K562 (cell line): ENCODE measurements around the gene ZBTB9. TPM values are rescaled to one million over a fixed set of nuclear protein-coding genes. Genes with fewer than 3 reads are reported as not detected.

Experiments
- BRF1 ChIP-seq: IDR thresholded peaks from 3 replicates; pipeline ENCODE4 v1.6.1; 2011; ENCODE audit warnings: borderline replicate concordance, mild to moderate bottlenecking; ENCODE audit not compliant: insufficient read length; ENCODE audit errors: extremely low read depth
- ELF4 ChIP-seq: fragments of 450-650 bp; formaldehyde crosslinking; IDR thresholded peaks from 2 replicates; pipeline ENCODE4 v1.4.0; 2022; ENCODE audit warnings: missing genetic modification characterization
- GABPB2 ChIP-seq: fragments of 250-450 bp; sonication (Bioruptor Pico); conservative IDR thresholded peaks from 2 replicates; pipeline ENCODE4 v1.5.1; 2021; ENCODE audit warnings: mild to moderate bottlenecking
- OTX1 ChIP-seq: fragments of 450-650 bp; formaldehyde crosslinking; IDR thresholded peaks from 2 replicates; pipeline ENCODE4 v1.4.0; 2022; ENCODE audit warnings: mild to moderate bottlenecking
- SREBF1 ChIP-seq: fragments of 150-350 bp; IDR thresholded peaks from 2 replicates; pipeline ENCODE4 v1.6.1; 2014; ENCODE audit warnings: antibody characterized with exemption, low read depth, low read length, borderline replicate concordance
- SRSF3 ChIP-seq: fragments of 200-400 bp; formaldehyde crosslinking; IDR thresholded peaks from 2 replicates; pipeline ENCODE4 v1.6.1; 2016; ENCODE audit warnings: mild to moderate bottlenecking, low read length, moderate library complexity; ENCODE audit not compliant: insufficient read depth
- TAF9B ChIP-seq: fragments of 450-650 bp; IDR thresholded peaks from 2 replicates; pipeline ENCODE4 v1.6.1; 2018; ENCODE audit warnings: mild to moderate bottlenecking; ENCODE audit not compliant: partially characterized antibody
- YY1 ChIP-seq, 3 experiments: IDR thresholded peaks; 2 replicates each; pipeline ENCODE4 v1.6.1; 2011; ENCODE audit warnings: low read length in 2 of 3, mild to moderate bottlenecking in 2 of 3, moderate library complexity in 2 of 3, borderline replicate concordance in 1 of 3, control low read depth in 1 of 3, low read depth in 1 of 3; ENCODE audit not compliant: insufficient read depth in 3 of 3, insufficient replicate concordance in 2 of 3, control insufficient read depth in 1 of 3, insufficient read length in 1 of 3; ENCODE audit errors: extremely low read depth in 1 of 3
- polyA plus RNA-seq, 8 experiments: library from polyadenylated mRNA; depleted of rRNA in 4 of 8; stranded (reverse) in 5 of 8; unstranded in 3 of 8; fragments of >200 nt; fragmentation: Nextera tagmentation in 2 of 8; fragmentation: Illumina TruSeq in 1 of 8; extraction: Ambion mirVana in 2 of 8; extraction: Trizol in 1 of 8; gene quantifications; 2 replicates each; pipeline versions ENCODE4 v1.2.1 to v1.2.3, GENCODE V29; 2011 to 2014; ENCODE audit warnings: inconsistent platforms in 1 of 8, missing spikeins in 1 of 8
- total RNA-seq, 7 experiments: library from RNA; depleted of rRNA in 6 of 7; stranded (reverse); fragments of >200 nt in 6 of 7; fragmentation: Illumina TruSeq in 2 of 7; extraction: Trizol in 2 of 7; gene quantifications; 2 replicates each; pipeline versions ENCODE4 v1.2.1 to v1.2.3, GENCODE V29; 2011 to 2021; ENCODE audit warnings: low replicate concordance in 1 of 7
- TF ChIP-seq, protein P1 (sequence below): fragments of 450-650 bp; IDR thresholded peaks from 2 replicates; pipeline ENCODE4 v1.6.1; 2016; ENCODE audit warnings: mild to moderate bottlenecking, moderate library complexity
- TF ChIP-seq, protein P2 (sequence below): fragments of 450-650 bp; formaldehyde crosslinking; conservative IDR thresholded peaks from 2 replicates; pipeline ENCODE4 v1.4.0; 2022; ENCODE audit warnings: mild to moderate bottlenecking, missing genetic modification characterization
- TF ChIP-seq, protein P3 (sequence below): sonication (generic); formaldehyde crosslinking; IDR thresholded peaks from 2 replicates; pipeline ENCODE4 v1.8.0; 2022; ENCODE audit warnings: missing genetic modification reagents, mild to moderate bottlenecking, borderline replicate concordance

ZBTB9 gene
- total and polyA plus RNA-seq, 9 of the 15 experiments (the other 6 are each of a cell fraction or from before 2014, with no cell fraction given): 1.9 to 19.5 (median 10.4) TPM

DNA sequence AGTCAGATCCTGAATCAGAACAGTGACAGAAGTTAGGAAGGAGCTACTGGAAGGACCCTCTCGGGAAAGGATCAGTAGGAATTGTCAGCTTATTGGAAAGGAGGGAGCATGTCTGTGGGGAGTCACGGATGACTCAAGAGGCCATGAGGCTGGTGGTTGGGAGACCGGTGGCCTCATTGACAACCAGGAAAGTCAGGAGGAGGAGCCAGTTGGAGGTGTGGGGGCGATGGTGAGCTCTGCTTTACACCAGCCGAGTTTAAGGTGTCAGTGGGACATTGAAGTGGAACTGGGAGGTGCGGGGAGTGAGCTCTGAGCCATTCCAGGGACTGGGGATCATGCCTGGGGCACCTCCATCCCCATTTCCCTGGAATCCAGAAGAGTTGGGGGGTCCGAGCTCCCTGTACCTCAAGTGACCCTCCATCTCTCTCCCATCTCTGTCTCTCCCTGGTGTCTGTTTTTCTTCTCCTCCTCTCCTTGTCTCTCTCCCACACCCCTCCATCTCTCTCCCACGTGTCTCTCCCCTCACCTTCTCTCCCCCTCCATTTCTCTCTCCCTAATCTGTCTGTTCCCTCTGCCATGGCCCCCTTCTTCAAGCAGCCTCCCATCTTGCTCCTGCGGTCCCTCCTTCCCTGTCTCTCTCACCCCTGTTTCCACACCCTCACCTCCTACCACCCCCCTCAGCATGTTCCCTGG, 14.3 kb upstream of the ZBTB9 start (continued):
- TF ChIP-seq, protein P1, sequence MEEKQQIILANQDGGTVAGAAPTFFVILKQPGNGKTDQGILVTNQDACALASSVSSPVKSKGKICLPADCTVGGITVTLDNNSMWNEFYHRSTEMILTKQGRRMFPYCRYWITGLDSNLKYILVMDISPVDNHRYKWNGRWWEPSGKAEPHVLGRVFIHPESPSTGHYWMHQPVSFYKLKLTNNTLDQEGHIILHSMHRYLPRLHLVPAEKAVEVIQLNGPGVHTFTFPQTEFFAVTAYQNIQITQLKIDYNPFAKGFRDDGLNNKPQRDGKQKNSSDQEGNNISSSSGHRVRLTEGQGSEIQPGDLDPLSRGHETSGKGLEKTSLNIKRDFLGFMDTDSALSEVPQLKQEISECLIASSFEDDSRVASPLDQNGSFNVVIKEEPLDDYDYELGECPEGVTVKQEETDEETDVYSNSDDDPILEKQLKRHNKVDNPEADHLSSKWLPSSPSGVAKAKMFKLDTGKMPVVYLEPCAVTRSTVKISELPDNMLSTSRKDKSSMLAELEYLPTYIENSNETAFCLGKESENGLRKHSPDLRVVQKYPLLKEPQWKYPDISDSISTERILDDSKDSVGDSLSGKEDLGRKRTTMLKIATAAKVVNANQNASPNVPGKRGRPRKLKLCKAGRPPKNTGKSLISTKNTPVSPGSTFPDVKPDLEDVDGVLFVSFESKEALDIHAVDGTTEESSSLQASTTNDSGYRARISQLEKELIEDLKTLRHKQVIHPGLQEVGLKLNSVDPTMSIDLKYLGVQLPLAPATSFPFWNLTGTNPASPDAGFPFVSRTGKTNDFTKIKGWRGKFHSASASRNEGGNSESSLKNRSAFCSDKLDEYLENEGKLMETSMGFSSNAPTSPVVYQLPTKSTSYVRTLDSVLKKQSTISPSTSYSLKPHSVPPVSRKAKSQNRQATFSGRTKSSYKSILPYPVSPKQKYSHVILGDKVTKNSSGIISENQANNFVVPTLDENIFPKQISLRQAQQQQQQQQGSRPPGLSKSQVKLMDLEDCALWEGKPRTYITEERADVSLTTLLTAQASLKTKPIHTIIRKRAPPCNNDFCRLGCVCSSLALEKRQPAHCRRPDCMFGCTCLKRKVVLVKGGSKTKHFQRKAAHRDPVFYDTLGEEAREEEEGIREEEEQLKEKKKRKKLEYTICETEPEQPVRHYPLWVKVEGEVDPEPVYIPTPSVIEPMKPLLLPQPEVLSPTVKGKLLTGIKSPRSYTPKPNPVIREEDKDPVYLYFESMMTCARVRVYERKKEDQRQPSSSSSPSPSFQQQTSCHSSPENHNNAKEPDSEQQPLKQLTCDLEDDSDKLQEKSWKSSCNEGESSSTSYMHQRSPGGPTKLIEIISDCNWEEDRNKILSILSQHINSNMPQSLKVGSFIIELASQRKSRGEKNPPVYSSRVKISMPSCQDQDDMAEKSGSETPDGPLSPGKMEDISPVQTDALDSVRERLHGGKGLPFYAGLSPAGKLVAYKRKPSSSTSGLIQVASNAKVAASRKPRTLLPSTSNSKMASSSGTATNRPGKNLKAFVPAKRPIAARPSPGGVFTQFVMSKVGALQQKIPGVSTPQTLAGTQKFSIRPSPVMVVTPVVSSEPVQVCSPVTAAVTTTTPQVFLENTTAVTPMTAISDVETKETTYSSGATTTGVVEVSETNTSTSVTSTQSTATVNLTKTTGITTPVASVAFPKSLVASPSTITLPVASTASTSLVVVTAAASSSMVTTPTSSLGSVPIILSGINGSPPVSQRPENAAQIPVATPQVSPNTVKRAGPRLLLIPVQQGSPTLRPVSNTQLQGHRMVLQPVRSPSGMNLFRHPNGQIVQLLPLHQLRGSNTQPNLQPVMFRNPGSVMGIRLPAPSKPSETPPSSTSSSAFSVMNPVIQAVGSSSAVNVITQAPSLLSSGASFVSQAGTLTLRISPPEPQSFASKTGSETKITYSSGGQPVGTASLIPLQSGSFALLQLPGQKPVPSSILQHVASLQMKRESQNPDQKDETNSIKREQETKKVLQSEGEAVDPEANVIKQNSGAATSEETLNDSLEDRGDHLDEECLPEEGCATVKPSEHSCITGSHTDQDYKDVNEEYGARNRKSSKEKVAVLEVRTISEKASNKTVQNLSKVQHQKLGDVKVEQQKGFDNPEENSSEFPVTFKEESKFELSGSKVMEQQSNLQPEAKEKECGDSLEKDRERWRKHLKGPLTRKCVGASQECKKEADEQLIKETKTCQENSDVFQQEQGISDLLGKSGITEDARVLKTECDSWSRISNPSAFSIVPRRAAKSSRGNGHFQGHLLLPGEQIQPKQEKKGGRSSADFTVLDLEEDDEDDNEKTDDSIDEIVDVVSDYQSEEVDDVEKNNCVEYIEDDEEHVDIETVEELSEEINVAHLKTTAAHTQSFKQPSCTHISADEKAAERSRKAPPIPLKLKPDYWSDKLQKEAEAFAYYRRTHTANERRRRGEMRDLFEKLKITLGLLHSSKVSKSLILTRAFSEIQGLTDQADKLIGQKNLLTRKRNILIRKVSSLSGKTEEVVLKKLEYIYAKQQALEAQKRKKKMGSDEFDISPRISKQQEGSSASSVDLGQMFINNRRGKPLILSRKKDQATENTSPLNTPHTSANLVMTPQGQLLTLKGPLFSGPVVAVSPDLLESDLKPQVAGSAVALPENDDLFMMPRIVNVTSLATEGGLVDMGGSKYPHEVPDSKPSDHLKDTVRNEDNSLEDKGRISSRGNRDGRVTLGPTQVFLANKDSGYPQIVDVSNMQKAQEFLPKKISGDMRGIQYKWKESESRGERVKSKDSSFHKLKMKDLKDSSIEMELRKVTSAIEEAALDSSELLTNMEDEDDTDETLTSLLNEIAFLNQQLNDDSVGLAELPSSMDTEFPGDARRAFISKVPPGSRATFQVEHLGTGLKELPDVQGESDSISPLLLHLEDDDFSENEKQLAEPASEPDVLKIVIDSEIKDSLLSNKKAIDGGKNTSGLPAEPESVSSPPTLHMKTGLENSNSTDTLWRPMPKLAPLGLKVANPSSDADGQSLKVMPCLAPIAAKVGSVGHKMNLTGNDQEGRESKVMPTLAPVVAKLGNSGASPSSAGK: no peak
- TF ChIP-seq YY1 (IDR thresholded peaks at IDR 0.05; ENCODE audit: borderline replicate concordance in 1 of 3, control insufficient read depth in 1 of 3, extremely low read depth in 1 of 3, insufficient read depth in 3 of 3, insufficient read length in 1 of 3, insufficient replicate concordance in 2 of 3, low read depth in 1 of 3, low read length in 2 of 3): no peak
- no peak for TF ChIP-seq SREBF1
- peak; percentile 74 for TF ChIP-seq ELF4 (CRISPR knock-in tag)
- TF ChIP-seq GABPB2 (CRISPR knock-in tag): no peak; the same call in 1 of the 2 replicates
- no peak for TF ChIP-seq TAF9B
- TF ChIP-seq, protein P2, sequence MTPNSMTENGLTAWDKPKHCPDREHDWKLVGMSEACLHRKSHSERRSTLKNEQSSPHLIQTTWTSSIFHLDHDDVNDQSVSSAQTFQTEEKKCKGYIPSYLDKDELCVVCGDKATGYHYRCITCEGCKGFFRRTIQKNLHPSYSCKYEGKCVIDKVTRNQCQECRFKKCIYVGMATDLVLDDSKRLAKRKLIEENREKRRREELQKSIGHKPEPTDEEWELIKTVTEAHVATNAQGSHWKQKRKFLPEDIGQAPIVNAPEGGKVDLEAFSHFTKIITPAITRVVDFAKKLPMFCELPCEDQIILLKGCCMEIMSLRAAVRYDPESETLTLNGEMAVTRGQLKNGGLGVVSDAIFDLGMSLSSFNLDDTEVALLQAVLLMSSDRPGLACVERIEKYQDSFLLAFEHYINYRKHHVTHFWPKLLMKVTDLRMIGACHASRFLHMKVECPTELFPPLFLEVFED (CRISPR knock-in tag): peak; percentile 93
- TF ChIP-seq SRSF3: no peak
- TF ChIP-seq, protein P3, sequence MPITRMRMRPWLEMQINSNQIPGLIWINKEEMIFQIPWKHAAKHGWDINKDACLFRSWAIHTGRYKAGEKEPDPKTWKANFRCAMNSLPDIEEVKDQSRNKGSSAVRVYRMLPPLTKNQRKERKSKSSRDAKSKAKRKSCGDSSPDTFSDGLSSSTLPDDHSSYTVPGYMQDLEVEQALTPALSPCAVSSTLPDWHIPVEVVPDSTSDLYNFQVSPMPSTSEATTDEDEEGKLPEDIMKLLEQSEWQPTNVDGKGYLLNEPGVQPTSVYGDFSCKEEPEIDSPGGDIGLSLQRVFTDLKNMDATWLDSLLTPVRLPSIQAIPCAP (CRISPR knock-in tag): no peak
- TF ChIP-seq OTX1 (CRISPR knock-in tag): peak; percentile 73; the same call in 1 of the 2 replicates
- no peak for TF ChIP-seq BRF1
